Islet precursor cell (in vitro differentiated cells): ENCODE data around the gene SPRYD4.

ENCODE experiments used
- DNase-seq: peaks from one replicate; pipeline ENCODE4 v3.0.0-alpha.2; 2018

Gene SPRYD4

DNA sequence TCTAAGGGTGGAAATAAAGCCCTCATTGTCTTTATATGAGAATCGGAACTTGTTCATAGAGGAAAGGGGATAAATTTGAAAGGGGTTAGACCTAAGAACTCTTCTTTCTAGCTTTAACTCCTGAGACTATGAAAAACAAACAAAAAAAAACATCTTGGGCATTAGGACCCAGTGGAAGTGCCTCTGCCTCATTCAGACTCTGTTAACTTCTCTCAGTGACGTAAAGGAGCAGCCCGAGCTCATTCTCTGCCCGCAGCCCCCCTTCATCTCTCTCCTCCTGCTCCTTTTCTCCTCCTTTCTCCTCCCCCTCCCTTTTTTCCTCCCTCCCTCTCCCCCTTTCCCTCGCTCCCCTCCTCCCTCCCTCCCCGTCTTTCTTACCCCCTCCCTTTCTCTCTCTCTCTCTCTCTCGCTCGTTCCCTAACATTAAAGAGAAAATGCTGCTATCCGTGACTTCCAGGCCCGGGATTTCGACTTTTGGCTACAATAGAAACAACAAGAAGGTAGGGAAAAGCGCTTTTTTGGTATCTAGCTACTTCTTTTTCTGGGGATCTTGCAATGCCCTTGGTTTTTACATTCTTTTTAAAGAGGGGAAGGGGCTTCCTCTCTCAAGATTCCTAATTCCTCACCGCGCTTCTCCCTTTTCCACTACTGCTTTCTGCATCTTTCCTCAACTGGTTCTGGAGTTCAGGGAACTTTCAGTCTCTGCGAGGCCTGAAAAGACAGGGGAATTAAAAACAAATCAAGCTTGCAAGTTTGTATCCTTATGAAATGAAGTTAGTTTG, 53.4 kb downstream of the SPRYD4 start, which contains the start of gene RBMS2:
RBMS2 (plus strand) TSS at position 231 of the 782 bp plus-strand sequence; CDS start at position 435, 204 bp downstream.
- DNase-seq: peak; percentile 96

- DNase-seq: peak; percentile 64
Observed at GRCh38 chr12:56522411-56523193, 54.2 kb downstream of the SPRYD4 start.

- DNase-seq: no peak
Observed at GRCh38 chr12:56528846-56529245, 60.5 kb downstream of the SPRYD4 start.
